Measurements from ENCODE around the gene LRRTM4.

DNA sequence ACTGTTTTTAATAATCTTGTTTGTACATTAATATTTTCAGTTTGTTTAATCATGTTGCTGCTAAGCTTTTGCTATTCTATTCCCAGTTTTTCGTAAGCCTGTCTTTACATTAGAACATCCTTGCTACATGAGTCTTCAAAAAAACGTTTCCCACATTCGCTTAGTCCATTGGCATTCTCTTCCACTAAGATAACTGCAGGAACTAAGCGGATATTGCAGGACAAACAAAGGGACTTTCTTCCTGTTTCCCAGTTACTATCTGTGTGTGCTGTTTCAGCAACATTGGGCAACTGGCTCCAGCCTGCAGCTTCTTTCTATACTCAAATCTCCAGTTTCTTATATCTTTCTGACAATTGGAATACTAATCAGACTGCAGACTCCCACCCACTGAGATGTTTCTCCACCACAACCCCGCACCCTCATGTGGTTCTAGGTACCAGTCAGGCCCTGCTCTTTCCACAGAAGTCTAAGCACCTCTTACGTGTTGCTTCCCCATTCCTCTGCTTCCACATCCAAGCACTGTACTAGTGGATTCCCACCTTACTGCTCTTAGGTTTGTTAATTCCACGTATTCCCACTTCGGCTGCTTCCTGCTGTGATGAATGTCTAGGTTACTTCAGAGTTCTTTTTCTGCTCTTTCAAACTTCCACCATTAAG is 420.3 kb downstream of the LRRTM4 start:
- TF ChIP-seq, protein P1, sequence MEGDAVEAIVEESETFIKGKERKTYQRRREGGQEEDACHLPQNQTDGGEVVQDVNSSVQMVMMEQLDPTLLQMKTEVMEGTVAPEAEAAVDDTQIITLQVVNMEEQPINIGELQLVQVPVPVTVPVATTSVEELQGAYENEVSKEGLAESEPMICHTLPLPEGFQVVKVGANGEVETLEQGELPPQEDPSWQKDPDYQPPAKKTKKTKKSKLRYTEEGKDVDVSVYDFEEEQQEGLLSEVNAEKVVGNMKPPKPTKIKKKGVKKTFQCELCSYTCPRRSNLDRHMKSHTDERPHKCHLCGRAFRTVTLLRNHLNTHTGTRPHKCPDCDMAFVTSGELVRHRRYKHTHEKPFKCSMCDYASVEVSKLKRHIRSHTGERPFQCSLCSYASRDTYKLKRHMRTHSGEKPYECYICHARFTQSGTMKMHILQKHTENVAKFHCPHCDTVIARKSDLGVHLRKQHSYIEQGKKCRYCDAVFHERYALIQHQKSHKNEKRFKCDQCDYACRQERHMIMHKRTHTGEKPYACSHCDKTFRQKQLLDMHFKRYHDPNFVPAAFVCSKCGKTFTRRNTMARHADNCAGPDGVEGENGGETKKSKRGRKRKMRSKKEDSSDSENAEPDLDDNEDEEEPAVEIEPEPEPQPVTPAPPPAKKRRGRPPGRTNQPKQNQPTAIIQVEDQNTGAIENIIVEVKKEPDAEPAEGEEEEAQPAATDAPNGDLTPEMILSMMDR (conservative IDR thresholded peaks at IDR 0.05; ENCODE audit: low read length) = no peak
- no peak for TF ChIP-seq EZH2phosphoT487 (IDR thresholded peaks at IDR 0.05; ENCODE audit: borderline replicate concordance, low read depth, low read length)
